ENCODE measurements around the gene NSL1.

NSL1 gene

GRCh38 chr1:212791676-212792395 lies at the start of gene NSL1, which contains the start of gene TATDN3:
TSS of gene NSL1 (minus strand) at chr1:212791777. CDS start at chr1:212791763, 14 bp downstream.
TSS of gene TATDN3 (plus strand) at chr1:212791894. CDS start at chr1:212791922, 28 bp downstream.
- DNase-seq (ENCODE audit: low read depth in 2 of 3, low spot score in 1 of 3): peak; percentile 88 to 100 (median 90)

GRCh38 chr1:212838145-212838544 lies 46.6 kb upstream of the NSL1 start:
- no peak for DNase-seq (ENCODE audit: low read depth in 2 of 3, low spot score in 1 of 3)

GRCh38 chr1:212833211-212834207 lies 41.9 kb upstream of the NSL1 start:
- peak in 1 of 3 donors; percentile 2 for DNase-seq (ENCODE audit: low read depth in 2 of 3, low spot score in 1 of 3)

DNA sequence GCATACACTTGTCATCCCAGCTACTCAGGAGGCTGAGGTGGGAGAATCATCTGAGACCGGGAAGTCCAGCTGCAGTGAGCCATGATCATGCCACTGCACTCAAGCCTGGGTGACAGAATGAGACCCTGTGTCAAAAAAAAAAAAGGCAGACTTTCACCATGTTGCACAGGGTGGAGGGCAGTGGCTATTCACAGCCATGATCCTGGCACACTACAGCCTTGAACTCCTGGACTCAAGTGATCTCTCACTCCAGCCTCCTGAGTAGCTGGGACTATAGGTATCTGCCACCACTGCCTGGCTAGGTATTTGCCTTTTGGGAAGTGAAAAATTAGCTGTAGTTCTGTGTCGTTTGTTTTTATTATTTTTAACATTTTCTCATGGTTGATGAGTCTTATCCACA lies 36.8 kb upstream of the NSL1 start:
- no peak for DNase-seq (ENCODE audit: low read depth in 2 of 3, low spot score in 1 of 3)

DNA sequence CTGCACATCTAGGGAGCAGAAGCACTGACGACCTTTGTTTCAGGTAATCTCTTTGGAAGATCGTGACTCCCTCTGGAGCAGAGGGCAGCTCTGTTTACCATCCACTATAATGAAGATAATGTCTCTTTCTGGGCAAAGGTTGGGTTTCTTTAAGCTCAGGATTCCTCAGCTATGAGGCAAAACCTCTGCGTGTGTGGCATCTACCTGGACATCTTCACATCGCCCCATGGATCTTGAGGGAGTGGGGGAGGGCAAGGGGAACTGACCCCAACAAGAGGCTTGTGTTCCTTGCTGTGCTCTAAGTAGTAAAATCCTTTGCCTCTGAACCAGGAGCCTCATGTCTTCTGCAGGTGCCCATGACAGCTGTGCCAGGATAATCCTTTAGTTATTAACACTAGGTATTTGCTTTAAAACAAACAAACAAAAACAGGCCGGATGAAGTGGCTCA lies 36.3 kb upstream of the NSL1 start:
- DNase-seq (ENCODE audit: low read depth in 2 of 3, low spot score in 1 of 3): no peak

DNA sequence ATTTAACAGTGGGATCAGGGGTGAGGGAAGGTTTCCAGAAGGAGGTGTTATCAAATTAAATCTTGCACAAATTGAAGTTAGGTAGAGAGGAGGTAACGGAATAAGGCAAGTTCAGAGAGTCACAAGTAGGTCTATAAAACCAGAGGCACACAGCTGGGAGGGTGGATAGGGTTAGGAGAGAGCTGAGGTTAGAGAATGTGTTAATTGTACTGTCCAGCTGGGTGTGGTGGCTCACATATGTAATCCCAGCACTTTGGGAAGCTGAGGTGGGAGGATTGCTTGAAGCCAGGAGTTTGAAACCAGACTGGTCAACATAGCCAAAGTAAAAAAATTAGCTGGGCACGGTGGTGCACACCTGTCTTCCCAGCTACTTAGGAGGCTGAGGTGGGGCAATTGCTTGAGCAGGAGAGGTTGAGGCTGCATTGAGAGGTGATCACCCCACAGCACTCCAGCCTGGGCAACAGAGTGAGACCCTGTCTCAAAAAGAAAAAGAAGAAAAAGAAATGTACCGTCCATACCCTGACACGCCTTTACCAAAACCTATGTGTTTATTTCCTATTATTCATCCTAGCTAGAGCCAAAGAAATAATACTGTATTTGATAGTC lies 35.7 kb upstream of the NSL1 start:
- no peak for DNase-seq (ENCODE audit: low read depth in 2 of 3, low spot score in 1 of 3)

GRCh38 chr1:212825798-212826452 lies 34.3 kb upstream of the NSL1 start:
- DNase-seq (ENCODE audit: low read depth in 2 of 3, low spot score in 1 of 3): no peak

DNA sequence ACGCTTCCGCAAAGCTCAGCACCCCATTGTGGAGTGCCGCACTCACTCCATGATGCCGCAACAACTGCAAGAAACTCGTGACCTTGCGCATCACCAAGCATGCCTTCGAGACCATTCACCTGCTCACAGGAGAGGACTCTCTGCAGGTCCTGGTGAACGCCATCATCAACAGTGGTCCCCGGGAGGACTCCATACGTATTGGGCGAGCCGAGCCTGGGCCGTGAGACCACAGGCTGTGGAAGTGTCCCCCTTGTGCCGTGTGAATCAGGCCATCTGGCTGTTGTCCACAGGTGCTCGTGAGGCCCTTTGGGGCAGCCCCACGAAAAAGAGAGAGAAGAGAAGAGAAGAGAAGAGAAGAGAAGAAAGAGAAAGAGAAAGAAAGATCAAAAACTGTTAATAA lies 32.6 kb upstream of the NSL1 start:
- no peak for DNase-seq (ENCODE audit: low read depth in 2 of 3, low spot score in 1 of 3)

DNA sequence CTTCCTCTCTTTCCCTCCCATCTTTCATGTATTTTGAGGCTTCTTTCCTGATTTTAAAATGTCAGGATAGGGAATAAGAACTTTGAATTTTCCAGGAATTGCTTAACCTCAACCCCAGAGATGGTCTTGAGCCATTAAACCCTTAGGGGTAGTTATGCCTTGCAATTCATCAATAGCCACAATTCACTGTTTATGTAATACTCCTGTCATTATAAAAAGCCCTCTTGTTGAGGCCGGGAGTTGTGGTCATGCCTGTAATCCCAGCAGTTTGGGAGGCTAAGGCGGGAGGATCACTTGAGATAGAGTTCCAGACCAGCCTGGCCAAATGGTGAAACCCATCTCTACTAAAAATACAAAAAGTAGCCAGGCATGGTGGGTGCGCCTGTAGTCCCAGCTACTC lies 31.4 kb upstream of the NSL1 start:
- DNase-seq (ENCODE audit: low read depth in 2 of 3, low spot score in 1 of 3): no peak

DNA sequence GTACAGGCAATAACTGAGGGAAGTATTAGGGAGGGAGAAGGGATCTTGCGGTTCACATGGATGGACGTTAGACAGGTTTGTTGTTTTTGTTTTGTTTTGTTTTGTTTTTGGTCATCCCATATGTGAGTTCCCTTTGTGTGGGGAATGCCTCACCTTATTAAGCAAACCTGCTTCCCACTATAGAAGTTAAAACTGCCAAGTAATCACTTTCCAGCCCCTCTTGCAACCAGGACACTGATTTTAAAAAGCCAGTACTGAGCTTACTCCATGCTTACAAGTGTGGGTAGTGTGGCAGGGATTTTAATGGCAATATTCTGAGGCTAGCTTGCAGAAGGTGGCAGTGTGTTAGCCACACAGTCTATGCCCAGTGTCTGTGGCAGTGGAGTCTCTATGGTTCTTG lies 29.4 kb upstream of the NSL1 start:
- DNase-seq (ENCODE audit: low read depth in 2 of 3, low spot score in 1 of 3): no peak

GRCh38 chr1:212819726-212820125 lies 28.1 kb upstream of the NSL1 start:
- DNase-seq (ENCODE audit: low read depth in 2 of 3, low spot score in 1 of 3): no peak

DNA sequence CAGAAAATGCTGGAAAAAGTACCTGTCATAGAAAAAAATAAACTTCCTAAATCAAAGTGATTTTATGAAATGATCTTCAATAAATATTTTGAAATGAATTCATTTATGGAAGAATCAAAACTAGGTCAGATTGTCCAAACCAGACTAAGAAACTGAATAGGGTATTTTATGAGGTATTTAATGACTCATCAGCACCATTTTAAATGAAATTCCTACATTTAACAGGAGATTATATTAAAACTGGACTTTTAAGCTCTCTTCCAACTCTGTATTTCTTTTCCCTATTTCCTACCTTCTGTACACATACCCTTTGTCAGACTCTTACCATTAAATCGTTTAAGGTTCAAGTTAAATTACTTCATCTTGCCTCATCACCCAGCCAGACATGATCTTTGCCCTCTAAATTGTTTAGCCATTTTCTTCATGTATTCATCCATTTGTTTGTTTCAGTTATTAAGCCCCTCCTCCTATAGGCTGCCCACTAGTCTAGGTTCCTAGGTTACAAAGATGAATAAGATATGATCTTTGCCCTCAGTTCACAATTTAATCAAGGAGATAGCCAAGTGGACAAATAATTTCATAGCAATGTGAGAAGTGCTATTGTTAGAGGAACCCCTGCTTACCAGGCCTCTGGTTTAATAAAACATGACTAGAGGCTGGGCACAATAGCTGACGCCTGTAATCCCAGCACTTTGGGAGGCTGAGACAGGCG lies 25.1 kb upstream of the NSL1 start:
- DNase-seq (ENCODE audit: low read depth in 2 of 3, low spot score in 1 of 3): no peak

DNA sequence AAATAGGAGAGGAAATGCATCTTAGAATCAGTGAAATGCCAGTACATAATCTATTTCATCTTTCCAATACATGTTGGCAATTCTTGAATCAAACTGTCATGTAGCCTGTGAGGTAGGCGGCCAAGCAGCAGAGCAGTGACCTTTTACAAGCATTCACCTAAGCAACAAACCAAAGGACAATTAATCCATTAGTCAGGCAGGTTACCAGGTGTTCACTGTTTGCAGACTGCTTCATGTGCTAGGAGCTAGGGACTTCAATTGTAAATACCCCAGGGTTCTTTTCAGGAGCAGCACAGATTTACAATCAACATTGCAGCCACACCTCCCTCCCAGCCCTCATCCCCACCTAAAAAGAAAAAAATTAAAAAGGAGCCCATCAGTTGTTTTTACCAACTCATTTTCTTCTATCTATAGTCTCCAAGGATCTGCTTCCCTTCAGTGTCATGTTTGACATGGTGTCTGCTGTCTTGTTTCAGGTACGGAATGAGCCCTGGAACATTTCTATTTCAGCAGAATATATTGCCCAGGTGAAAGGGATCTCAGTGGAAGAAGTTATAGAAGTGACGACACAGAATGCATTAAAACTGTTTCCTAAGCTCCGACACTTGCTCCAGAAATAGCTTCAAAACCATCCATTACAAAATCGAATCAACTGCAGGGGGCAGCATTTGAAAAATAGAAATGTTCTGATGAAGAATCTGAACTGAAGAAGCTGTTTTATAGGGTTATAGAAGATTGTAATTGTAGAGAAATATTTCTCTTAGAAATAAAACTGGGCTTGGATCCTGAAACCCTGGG lies 23.2 kb upstream of the NSL1 start:
- peak in 1 of 3 donors; percentile 24 for DNase-seq (ENCODE audit: low read depth in 2 of 3, low spot score in 1 of 3)

- no peak for DNase-seq (ENCODE audit: low read depth in 2 of 3, low spot score in 1 of 3)
Measured at GRCh38 chr1:212805767-212806166, 14.2 kb upstream of the NSL1 start.

DNA sequence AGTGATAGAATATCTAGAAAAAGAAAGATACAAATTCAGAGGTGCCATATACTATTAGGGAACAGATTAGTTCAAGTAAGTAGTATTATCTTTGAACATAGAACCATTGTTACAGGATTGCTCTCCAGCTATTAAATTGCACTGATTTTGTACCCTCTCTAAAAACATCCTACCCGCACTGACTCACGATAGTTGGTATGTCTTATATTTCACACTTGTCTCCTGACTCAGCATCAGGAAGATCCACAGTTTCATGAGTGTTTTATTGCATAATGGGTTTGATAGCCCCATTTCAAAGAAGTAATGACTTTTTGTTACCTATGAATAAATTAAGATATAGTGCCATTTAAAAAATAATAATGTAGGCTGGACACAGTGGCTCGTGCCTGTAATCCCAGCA lies 6.1 kb upstream of the NSL1 start:
- DNase-seq (ENCODE audit: low read depth in 2 of 3, low spot score in 1 of 3): no peak

- DNase-seq (ENCODE audit: low read depth in 2 of 3, low spot score in 1 of 3): no peak
Measured at GRCh38 chr1:212794561-212795014, 3.0 kb upstream of the NSL1 start.

DNA sequence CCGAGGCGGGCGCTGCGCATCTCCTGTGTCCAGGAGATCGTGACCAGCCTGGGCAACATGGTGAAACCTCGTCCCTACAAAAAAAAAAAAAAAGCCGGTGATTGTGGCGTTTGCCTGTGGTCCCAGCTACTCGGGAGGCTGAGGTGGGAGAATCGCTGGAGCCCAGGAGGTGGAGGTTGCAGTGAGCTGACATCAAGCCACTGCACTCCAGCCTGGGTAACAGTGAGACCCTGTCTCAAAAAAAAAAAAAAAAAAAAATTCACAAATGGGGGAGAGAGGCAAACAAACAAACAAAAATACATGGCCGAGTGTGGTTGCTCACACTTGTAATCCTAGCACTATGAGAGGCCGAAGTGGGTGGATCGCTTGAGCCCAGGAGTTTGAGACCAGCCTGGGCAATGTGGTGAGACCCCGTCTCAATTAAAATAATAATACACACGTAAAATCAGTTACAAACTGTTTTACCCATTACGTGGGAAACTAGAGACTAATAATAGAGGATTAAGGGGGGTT lies 875 bp upstream of the NSL1 start:
- DNase-seq (ENCODE audit: low read depth in 2 of 3, low spot score in 1 of 3): no peak

GRCh38 chr1:212791261-212791675 lies 309 bp downstream of the NSL1 start:
- DNase-seq (ENCODE audit: low read depth in 2 of 3, low spot score in 1 of 3): no peak

GRCh38 chr1:212785871-212786270 lies 5.7 kb downstream of the NSL1 start:
- DNase-seq (ENCODE audit: low read depth in 2 of 3, low spot score in 1 of 3): no peak

All from stimulated activated CD4-positive, alpha-beta T cell treated with anti-CD3 and anti-CD28 coated beads, Interleukin-12 subunit alpha, Interleukin-12 subunit beta, amount 100 ng/mL, for 48 hours (primary cell).